ENCODE data around the gene SLC25A34. TPM values are rescaled to one million over a fixed set of nuclear protein-coding genes. Genes with fewer than 3 reads are reported as not detected.

The SLC25A34 gene
- 0.05 and 0.14 TPM in 2 replicates for total RNA-seq

GRCh38 chr1:15736038-15736891, at the start of gene SLC25A34:
Gene SLC25A34, plus strand, starts transcription at chr1:15736258. Its CDS starts 228 bp downstream, at chr1:15736486.

DNA sequence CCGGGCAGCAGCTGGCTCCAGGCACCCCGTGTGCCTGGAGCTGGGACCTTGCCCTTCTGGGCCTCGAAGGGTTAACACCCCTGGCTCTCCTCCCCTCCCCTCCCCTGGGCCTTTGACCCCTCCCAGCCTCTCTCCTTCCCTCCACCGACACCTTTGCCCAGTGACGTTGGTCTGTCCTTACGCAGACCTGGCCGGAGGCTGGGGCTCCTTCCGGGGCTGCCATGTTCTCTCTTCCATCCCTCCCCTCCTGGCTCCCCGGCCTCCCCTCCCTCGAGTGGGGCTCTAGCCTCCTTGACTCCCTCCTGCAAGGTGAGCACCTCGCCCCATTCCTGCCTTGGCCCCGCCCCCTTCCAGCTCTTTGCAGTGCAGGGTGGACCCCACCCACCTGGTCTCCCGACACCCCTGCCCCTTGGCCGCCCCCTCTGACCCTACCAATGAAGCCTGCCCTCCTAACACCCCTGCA, 6.3 kb downstream of the SLC25A34 start, which contains the start of gene TMEM82:
TSS of gene TMEM82 (plus strand) at position 161 of the 463 bp plus-strand sequence. CDS start at position 222, 61 bp downstream.

GRCh38 chr1:15758343-15758931, 22.4 kb downstream of the SLC25A34 start, which contains the start of gene FBLIM1:
Gene FBLIM1, plus strand, starts transcription at chr1:15758795. Its CDS starts 6,189 bp downstream, at chr1:15764984.

Other genes with a start within 250 kb of the SLC25A34 start
- gene CASP9, start 212.0 kb upstream of the SLC25A34 start, total RNA-seq: 5.8 and 7.6 TPM in 2 replicates
- gene DNAJC16, start 209.4 kb upstream of the SLC25A34 start, total RNA-seq: 14.0 and 16.3 TPM in 2 replicates
- gene AGMAT, start 151.2 kb upstream of the SLC25A34 start, total RNA-seq: 0.70 and 0.99 TPM in 2 replicates
- 9.3 and 15.2 TPM in 2 replicates for gene DDI2, start 118.8 kb upstream of the SLC25A34 start, total RNA-seq
- 20.6 and 23.6 TPM in 2 replicates for gene PLEKHM2, start 51.9 kb upstream of the SLC25A34 start, total RNA-seq
- gene TMEM82, start 6.2 kb downstream of the SLC25A34 start, total RNA-seq: not detected in 2 replicates
- gene FBLIM1, start 22.5 kb downstream of the SLC25A34 start, total RNA-seq: 85.8 and 98.4 TPM in 2 replicates
- 2.6 and 4.8 TPM in 2 replicates for gene UQCRHL, start 71.4 kb downstream of the SLC25A34 start, total RNA-seq
- gene SPEN, start 111.4 kb downstream of the SLC25A34 start, total RNA-seq: 14.4 and 19.2 TPM in 2 replicates
- gene ZBTB17, start 239.8 kb downstream of the SLC25A34 start, total RNA-seq: 28.2 and 28.8 TPM in 2 replicates